Effector memory CD8-positive, alpha-beta T cell (primary cell): ENCODE results near the gene LNX1.
"Not testable (repeated sequence)": the region's sequence is repeated elsewhere in the genome, so short reads cannot be mapped to it uniquely, and the experiment has no call there.

Experiments
- ATAC-seq: fragments of 150-1000 bp; cut with Tn5 transposase; replicated peaks from 2 replicates; pipeline ENCODE4 v1.10.0; 2021; ENCODE audit warnings: mild to moderate bottlenecking, moderate library complexity
- DNase-seq, 3 experiments: peaks; one replicate each; pipeline ENCODE4 v3.0.0; 2021
- H3K27ac Mint-ChIP-seq, 2 donors: one replicate each; pipeline ENCODE4 v1.8.0; 2022; ENCODE audit warnings: mild to moderate bottlenecking in 2 of 2, mixed read lengths in 2 of 2, moderate library complexity in 2 of 2
- H3K27me3 Mint-ChIP-seq, 2 donors: one replicate each; pipeline ENCODE4 v1.8.0; 2022; ENCODE audit warnings: mixed read lengths in 2 of 2
- H3K36me3 Mint-ChIP-seq: one replicate; pipeline ENCODE4 v1.8.0; 2022; ENCODE audit warnings: mild to moderate bottlenecking, moderate library complexity, mixed read lengths; ENCODE audit not compliant: insufficient read depth
- H3K4me1 Mint-ChIP-seq, 2 donors: one replicate each; pipeline ENCODE4 v1.8.0; 2022; ENCODE audit warnings: low read depth in 2 of 2, mixed read lengths in 2 of 2
- H3K4me3 Mint-ChIP-seq, 2 donors: one replicate each; pipeline ENCODE4 v1.8.0; 2022; ENCODE audit warnings: mild to moderate bottlenecking in 2 of 2, mixed read lengths in 2 of 2, moderate library complexity in 2 of 2
- H3K9me3 Mint-ChIP-seq, 2 donors: one replicate each; pipeline ENCODE4 v1.8.0; 2022; ENCODE audit warnings: mixed read lengths in 2 of 2

Gene LNX1

DNA sequence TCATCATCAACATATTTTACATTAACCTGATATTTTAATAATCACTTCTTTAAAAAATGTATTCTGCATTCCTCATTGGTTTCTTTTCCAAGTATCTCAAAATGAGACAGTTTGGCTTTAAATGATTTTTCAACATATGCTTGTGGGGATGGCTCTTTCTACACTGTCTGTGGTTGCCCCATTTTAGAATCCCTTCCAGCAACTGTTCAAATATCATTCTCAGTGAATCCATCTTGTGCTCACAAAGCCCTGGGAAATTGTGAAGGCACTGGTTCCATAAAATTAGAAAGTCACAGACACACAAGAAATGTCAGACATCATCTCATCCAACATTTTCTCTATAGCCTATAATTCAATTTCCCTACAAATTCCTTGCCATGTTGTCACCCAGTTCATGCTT, 103.5 kb downstream of the LNX1 start:
- Mint-ChIP-seq H3K4me1 (no peaks in the 10 kb centered on the region), H3K36me3 (no peaks in the 10 kb centered on the region), H3K9me3 (no peaks in the 10 kb centered on the region), H3K4me3 (no peak overlapping the region), H3K27me3 (peaks cover 39 to 56% of the 10 kb centered on the region in 2 donors), H3K27ac (no peak overlapping the region)
- DNase-seq, result no peak
- no peak for ATAC-seq

GRCh38 chr4:53485658-53486040, 105.6 kb downstream of the LNX1 start:
- no peaks in the 10 kb centered on the region for H3K9me3 Mint-ChIP-seq
- H3K36me3 Mint-ChIP-seq, result no peaks in the 10 kb centered on the region
- H3K27me3 Mint-ChIP-seq, result peaks cover 45 to 71% of the 10 kb centered on the region in 2 donors
- no peaks in the 10 kb centered on the region for H3K4me1 Mint-ChIP-seq
- H3K4me3 Mint-ChIP-seq, result no peak overlapping the region
- H3K27ac Mint-ChIP-seq, result no peak overlapping the region
- DNase-seq (no peak), ATAC-seq (no peak)

GRCh38 chr4:53484911-53485657, 106.2 kb downstream of the LNX1 start:
- Mint-ChIP-seq H3K4me3 (no peak overlapping the region), H3K27me3 (peaks cover 45 to 71% of the 10 kb centered on the region in 2 donors), H3K36me3 (no peaks in the 10 kb centered on the region), H3K4me1 (no peaks in the 10 kb centered on the region), H3K27ac (no peak overlapping the region), H3K9me3 (no peaks in the 10 kb centered on the region)
- no peak for ATAC-seq
- no peak for DNase-seq

- Mint-ChIP-seq H3K36me3 (no peaks in the 10 kb centered on the region), H3K9me3 (no peaks in the 10 kb centered on the region), H3K4me3 (no peak overlapping the region), H3K27ac (no peak overlapping the region), H3K4me1 (no peaks in the 10 kb centered on the region), H3K27me3 (peaks cover 45 to 67% of the 10 kb centered on the region in 2 donors)
- ATAC-seq (no peak), DNase-seq (no peak)
Measured at GRCh38 chr4:53483250-53483649, 108.0 kb downstream of the LNX1 start.

DNA sequence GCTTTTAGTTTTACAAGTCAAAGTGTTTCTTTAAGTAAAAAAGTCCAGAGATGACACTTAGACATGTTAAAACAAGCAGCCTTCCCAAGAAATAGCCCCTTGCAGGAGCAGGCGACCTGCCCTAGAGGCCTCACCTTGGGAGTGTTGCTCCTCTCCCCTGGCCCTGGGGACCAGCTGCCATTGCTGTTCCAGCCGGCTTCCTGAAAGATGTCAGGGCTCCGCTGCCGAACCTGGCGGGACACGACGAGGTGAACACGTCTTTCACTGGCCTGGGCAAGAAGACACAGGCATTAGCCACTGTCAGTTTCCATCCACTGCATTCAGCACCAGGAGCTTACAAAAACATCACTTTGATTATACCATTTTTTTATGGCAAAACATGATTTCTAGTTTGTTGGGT, 109.7 kb downstream of the LNX1 start:
- Mint-ChIP-seq H3K36me3 (no peaks in the 10 kb centered on the region), H3K4me3 (no peak overlapping the region), H3K27me3 (peaks cover 41 to 50% of the 10 kb centered on the region in 2 donors), H3K9me3 (no peaks in the 10 kb centered on the region), H3K4me1 (no peaks in the 10 kb centered on the region), H3K27ac (no peak overlapping the region)
- ATAC-seq (no peak), DNase-seq (no peak)

DNA sequence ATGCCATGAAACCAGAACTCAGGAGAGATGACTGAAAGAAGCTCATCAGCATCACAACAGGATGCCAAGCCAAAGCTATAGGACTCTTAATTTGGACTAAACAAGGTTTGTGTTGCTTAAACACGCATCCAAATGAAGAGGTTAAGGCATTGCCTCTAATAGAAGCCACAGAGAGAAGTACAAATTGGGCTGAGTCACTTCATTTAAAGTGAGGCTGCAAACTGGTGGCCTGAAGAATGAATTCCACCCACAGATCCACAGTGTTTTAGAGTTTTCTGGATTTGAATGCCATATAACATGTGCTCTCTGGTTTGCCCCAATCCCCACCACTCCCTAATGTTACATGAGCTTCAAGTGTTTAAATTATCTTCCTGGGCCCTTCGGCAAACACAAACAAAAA, 110.4 kb downstream of the LNX1 start:
- Mint-ChIP-seq H3K27ac (no peak overlapping the region), H3K4me1 (no peaks in the 10 kb centered on the region), H3K9me3 (no peaks in the 10 kb centered on the region), H3K27me3 (peaks cover 35 to 43% of the 10 kb centered on the region in 2 donors), H3K4me3 (no peak overlapping the region), H3K36me3 (no peaks in the 10 kb centered on the region)
- DNase-seq (no peak), ATAC-seq (no peak)

DNA sequence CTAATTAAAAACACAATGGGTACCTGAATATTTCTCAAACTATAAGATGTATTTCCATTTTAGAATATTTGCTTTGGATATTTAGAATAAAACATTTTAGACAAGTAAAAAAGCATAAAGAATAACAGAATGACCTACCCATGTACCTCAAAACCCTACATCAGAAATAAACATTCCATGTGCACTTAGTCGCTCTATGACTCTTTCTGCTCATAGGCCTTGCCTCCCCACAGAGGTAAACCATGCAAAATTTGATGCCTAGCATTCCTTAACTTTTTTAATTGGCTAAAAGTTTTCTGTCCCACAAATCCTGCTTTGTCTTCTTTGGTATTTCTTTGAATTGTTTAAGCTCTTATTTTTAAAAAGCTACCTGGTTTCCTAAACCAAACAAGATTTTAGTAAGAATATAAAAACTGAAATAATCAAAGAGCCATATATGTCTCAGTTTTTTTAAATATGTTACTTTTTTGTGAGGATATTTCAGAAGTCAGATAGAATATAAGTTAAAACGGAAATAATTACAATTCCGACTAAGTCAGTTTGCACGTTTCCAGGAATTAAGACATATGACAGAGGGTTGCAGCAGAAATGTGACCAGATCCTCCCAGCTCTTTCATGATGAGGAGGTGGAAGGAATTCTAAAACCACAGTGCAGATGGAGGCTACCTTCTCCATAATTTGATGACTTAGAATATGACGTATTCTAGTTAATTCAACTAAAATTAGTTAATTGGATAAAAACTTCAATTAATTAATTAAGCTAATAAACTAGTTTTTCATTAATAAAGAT, 111.4 kb downstream of the LNX1 start:
- Mint-ChIP-seq H3K27me3 (peaks cover 29 to 35% of the 10 kb centered on the region in 2 donors), H3K9me3 (no peaks in the 10 kb centered on the region), H3K36me3 (no peaks in the 10 kb centered on the region), H3K4me1 (no peaks in the 10 kb centered on the region), H3K27ac (no peak overlapping the region), H3K4me3 (no peak overlapping the region)
- DNase-seq (no peak), ATAC-seq (no peak)

- Mint-ChIP-seq H3K4me1 (no peaks in the 10 kb centered on the region), H3K27ac (no peak overlapping the region), H3K4me3 (no peak overlapping the region), H3K9me3 (no peaks in the 10 kb centered on the region), H3K27me3 (peaks cover 24 to 26% of the 10 kb centered on the region in 2 donors), H3K36me3 (no peaks in the 10 kb centered on the region)
- ATAC-seq (no peak), DNase-seq (no peak)
Measured at GRCh38 chr4:53478671-53479456, 112.4 kb downstream of the LNX1 start.

DNA sequence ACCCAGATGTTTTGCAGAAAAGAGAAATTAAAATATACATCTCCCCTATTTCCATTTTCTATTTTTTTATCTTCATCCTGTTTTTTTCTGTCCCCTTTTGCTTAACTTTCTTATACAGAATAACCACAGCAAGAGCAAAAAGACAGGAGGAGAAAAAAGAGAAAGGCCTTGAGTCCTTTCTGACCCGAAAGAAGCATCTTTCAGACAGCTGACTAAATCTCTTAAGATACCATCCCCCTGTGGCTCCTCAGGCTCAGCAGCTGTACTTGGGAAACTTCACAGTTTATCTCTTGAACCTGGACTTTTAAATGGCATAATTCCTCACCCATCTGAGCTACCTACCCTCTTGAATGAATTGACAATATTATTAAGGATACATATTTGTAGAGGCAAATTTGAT, 113.7 kb downstream of the LNX1 start:
- no peak for ATAC-seq
- peaks cover 0 to 8% of the 10 kb centered on the region in 2 donors for H3K9me3 Mint-ChIP-seq

GRCh38 chr4:53477038-53477565, 114.2 kb downstream of the LNX1 start:
- Mint-ChIP-seq H3K27ac (no peak overlapping the region), H3K9me3 (peaks cover 0 to 13% of the 10 kb centered on the region in 2 donors), H3K36me3 (no peaks in the 10 kb centered on the region), H3K27me3 (peaks cover 13 to 15% of the 10 kb centered on the region in 2 donors), H3K4me3 (no peak overlapping the region), H3K4me1 (no peaks in the 10 kb centered on the region)
- ATAC-seq (no peak), DNase-seq (no peak)

More for the DNA sequence above, 113.7 kb downstream of the LNX1 start:
- H3K36me3 Mint-ChIP-seq, result no peaks in the 10 kb centered on the region
- H3K27me3 Mint-ChIP-seq, result peaks cover 15 to 16% of the 10 kb centered on the region in 2 donors
- H3K4me1 Mint-ChIP-seq, result no peaks in the 10 kb centered on the region
- DNase-seq, result no peak
- H3K27ac Mint-ChIP-seq, result no peak overlapping the region
- no peak overlapping the region for H3K4me3 Mint-ChIP-seq

DNA sequence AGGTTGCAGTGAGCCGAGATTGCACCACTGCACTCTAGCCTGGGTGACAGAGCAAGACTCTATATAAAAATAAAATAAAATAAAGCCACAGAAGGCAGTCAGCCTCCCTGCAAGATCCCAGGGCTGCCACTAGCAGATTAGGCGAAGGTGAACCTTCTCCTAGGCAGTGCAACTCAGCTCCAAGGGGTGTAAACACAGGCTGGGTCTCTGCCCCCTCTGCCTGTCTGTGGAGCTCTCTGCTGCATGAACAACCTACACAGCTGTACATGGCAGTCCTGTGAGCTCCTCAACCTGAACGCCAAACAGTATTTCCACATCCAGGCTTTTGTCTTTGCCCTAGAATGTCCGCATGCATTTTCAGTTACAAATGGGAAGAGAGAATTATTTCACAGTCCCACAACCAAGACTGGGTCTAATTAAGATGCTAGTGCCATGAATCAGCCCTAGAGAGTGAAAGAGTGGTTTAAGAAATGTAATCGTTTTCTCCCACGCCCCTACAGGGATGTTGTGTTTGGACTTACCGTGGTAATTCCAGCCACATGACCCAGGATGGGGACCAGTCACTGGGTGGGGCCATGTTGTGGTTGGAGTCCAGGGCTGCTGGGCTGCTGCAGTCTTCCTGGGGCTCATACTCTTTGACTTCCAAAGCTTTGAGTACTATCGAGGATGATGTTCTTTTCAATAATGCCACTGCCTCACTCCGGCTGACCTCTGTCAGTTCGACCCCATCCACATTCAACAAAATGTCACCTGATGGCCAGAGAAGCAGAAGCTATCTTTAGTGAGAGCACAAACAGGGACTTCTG, 114.9 kb downstream of the LNX1 start:
- no peak overlapping the region for H3K4me3 Mint-ChIP-seq
- H3K36me3 Mint-ChIP-seq, result no peaks in the 10 kb centered on the region
- H3K27me3 Mint-ChIP-seq, result peaks cover 6 to 8% of the 10 kb centered on the region in 2 donors
- H3K27ac Mint-ChIP-seq, result no peak overlapping the region
- peaks cover 0 to 13% of the 10 kb centered on the region in 2 donors for H3K9me3 Mint-ChIP-seq
- no peak for DNase-seq
- H3K4me1 Mint-ChIP-seq, result no peaks in the 10 kb centered on the region
- ATAC-seq, result no peak

DNA sequence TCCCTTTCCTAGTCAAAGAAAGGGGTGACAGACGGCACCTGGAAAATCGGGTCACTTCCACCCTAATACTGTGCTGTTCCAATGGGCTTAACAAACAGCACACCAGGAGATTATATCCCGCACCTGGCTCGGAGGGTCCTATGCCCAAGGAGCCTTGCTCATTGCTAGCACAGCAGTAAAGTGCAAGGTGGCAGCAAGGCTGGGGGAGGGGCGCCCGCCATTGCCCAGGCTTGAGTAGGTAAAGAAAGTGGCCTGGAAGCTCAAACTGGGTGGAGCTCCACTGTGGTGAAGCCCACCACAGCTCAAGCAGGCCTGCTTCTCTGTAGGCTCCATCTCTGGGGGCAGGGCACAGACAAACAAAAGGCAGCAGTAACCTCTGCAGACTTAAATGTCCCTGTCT, 124.7 kb downstream of the LNX1 start:
- ATAC-seq, H3K4me3 Mint-ChIP-seq, DNase-seq, H3K27me3 Mint-ChIP-seq, H3K36me3 Mint-ChIP-seq, H3K4me1 Mint-ChIP-seq, H3K27ac Mint-ChIP-seq: not testable (repeated sequence)
- peaks cover 9 to 18% of the 10 kb centered on the region in 2 donors for H3K9me3 Mint-ChIP-seq

DNA sequence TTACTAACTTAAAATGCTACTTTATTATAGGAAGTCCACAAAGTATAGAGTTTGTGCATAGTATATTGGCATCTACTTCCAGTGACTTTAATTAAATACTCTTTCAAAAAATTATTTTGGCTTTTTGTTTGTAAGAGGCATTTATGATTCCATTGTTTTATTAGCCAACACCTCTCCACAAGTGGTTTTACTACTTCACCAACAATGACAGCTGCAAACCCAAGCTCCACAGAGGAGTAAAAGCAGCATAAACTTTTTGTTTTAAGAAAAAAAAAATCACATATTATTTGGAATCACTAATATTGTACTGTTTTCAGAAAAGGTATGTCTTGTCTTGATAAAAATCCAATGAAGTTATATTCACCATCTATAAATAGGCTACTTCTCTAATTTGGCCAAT, 125.4 kb downstream of the LNX1 start:
- ATAC-seq, result no peak
- Mint-ChIP-seq H3K27ac (no peak overlapping the region), H3K27me3 (no peaks in the 10 kb centered on the region), H3K4me3 (no peak overlapping the region), H3K36me3 (peaks cover 9% of the 10 kb centered on the region), H3K4me1 (no peaks in the 10 kb centered on the region), H3K9me3 (peaks cover 9 to 18% of the 10 kb centered on the region in 2 donors)
- DNase-seq, result no peak
